CD4-positive, alpha-beta T cell treated with Interleukin-17A for 4 hours (primary cell): ENCODE measurements around the gene PTEN.
"Not testable (repeated sequence)": the region's sequence is repeated elsewhere in the genome, so short reads cannot be mapped to it uniquely, and the experiment has no call there.

Source experiments
- DNase-seq: peaks from one replicate; pipeline ENCODE4 v3.0.0-alpha.2; 2020; ENCODE audit warnings: mixed read lengths

Gene PTEN

DNA sequence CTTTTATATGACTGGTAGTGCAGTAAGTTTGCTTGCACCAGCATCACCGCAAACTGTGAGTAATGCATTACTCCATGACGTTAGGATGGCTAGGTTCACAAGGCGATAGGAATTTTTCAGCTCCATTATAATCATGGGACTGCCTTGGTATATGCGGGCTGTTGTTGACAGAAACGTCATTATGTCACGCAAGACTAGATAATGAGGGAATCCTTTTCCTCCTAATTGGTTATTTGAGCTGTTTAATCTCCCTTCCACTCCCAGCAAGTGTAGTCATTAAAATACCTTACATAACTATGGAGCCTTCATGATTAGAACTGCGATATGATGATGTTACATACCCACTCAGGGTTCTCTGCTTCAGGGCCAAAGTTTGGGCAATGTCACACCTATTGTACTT lies 17.4 kb upstream of the PTEN start:
- no peak for DNase-seq

DNA sequence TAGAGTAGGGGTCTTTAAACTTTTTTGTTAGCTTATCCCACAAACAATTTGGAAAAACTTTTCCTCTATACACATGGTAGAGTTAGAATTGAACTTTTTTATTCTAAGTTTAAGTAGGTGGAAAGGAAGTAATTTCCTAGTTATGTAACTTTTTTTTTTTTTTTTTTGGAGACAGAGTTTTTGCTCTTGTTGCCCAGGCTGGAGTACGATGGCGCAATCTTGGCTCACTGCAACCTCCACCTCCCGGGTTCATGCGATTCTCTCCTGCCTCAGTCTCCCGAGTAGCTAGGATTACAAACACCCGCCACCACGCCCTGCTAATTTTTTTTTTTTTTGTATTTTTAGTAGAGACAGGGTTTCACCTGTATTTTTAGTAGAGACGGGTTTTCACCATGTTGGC lies 16.7 kb upstream of the PTEN start:
- not testable (repeated sequence) for DNase-seq

DNA sequence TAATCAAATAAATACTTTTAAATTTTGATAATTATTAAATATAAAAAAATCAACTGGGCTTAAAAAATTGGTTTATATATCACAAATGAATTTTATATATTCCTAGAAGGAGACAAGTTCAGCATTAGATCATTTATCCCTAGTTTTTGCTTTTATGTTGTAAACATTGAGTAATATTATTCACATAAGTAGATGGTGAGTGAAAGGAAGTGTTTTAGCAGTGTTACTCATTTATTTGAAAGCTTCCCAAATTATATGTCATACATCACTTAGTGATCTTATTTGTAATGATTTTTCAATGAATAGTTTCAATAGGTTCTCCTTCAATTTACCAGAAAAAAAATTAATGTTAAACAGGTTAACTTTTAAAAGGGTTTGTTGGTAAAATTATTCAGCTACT lies 15.9 kb upstream of the PTEN start:
- DNase-seq: no peak

DNA sequence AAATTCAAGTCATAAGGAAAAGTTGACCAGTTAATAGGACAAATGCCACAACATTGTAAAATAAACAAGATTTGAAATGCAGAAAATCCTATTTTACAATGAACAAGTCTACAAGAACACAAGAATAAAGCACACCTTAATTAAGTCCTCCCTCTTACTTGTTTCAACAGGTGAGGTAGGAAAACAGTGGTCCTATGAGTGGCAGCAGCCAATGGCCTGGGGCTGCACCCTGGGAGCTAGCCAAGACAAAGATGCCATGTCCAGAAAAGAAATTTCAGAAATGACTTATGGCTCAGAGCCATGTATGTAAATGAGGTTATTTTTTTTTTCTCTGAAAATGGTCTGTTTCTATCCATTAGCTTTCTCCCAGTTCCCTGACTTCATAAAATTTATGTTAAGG lies 14.4 kb upstream of the PTEN start:
- no peak for DNase-seq

DNA sequence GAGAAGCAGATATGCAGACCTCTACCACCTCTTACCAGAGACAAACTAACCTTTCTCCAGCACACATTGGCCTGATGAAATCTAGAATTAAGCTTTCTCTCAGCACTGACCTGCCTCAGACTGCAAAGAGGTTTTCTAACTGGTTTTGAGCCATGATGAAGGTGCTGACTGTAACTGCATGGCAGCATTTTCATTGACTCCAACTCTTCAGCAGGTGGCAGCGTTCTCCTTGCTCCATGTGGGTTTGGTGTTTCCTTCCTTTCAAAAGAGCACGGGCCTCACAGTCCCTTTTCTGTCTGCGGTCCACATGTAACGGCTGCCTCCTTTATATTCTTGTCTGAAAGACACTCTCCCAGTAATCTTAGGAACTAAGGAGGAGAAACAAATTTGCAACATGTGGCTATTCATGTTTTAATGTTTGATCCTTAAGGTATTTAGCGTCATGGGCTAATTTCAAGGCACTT lies 12.7 kb upstream of the PTEN start:
- peak; percentile 68 for DNase-seq

DNA sequence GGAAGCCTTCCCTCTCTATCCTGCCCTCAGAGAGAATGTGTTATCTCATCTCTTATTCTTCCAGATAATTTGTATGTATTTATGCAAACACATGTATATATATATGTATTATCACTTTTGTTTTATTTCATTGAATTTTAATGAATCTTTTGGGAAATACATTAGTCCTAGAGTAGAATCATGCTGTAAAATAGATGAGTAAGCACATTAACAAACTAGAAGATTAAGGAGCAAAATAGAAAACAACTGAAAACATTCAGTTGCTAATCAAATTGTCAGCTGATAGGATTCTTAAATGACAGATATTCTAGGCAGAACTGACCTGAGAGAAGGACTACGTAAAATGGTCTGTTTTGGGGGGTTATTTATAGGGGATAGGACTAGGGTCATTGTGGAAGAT lies 11.3 kb upstream of the PTEN start:
- DNase-seq: no peak

DNA sequence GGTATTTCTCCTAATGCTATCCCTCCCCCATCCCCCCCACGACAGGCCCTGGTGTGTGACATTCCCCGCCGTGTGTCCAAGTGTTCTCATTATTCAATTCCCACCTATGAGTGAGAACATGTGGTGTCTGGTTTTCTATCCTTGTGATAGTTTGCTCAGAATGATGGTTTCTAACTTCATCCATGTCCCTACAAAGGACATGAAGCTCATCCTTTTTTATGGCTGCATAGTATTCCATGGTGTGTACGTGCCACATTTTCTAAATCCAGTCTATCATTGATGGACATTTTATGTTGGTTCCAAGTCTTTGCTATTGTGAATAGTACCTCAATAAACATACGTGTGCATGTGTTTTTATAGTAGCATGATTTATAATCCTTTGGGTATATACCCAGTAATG lies 8.2 kb upstream of the PTEN start:
- DNase-seq: not testable (repeated sequence)

DNA sequence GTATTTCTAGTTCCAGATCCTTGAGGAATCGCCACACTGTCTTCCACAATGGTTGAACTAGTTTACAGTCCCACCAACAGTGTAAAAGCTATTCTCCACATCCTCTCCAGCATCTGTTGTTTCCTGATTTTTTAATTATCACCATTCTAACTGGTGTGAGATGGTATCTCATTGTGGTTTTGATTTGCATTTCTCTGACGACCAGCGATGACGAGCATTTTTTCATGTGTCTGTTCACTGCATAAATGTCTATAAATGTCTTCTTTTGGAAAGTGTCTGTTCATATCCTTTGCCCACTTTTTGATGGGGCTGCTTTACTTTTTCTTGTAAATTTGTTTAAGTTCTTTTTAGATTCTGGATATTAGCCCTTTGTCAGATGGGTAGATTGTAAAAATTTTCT lies 7.8 kb upstream of the PTEN start:
- not testable (repeated sequence) for DNase-seq

DNA sequence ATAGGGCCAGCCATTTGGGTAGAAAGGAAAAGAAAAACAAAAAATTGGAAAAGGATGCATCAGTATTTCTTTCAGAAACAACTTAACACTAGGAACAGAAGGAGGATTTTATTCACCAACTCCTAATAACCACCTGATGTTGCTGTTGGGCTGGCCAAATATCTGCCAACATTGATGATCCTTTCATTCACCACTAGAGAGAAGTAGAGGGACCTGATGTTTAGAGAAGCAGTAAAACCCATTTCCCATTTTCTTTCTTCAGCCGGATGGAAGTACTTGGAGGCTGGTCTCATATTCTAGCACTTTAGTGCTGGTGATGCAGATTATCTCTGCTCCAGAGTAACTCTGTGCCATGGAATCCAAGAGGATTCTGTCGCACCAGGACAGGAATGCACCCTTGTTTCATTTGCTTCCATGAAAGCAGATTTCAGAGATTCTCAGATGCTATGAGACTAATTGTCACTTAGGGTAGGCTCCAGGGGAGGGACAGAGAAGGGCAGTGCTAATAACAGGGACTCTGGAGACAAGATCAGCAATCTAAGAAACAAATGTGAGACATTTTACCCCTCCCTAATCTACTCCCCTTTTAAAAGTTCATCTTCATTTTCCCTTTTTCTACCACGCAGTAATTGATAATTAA lies 3.1 kb upstream of the PTEN start:
- peak; percentile 49 for DNase-seq

DNA sequence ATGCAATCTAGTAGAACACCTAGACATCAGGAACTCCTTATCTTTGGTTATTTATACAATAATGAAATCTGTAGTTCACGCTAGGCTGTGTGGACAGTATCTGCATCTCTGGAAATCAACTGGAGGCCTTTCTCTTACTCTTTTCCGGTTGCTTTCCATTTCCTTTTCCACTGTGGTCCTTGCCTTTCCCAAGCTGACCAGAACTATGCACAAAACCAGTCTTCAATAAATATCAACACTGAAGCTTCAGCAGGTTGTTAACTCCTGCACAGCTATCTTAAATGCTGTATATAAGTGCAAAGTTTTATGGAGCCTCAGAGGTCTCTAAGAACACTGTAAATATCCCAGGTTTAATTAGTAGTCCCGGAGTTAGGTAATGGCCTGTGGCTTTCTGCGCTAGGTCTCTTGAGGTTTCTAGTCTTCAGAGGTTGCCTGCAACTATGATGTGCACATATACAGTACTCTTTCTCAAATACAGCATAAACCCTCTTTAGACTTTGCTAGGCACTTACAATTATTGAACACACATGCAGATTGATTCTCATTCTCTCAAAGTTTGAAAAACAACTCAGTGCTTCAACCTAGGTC lies 2.5 kb upstream of the PTEN start:
- no peak for DNase-seq

DNA sequence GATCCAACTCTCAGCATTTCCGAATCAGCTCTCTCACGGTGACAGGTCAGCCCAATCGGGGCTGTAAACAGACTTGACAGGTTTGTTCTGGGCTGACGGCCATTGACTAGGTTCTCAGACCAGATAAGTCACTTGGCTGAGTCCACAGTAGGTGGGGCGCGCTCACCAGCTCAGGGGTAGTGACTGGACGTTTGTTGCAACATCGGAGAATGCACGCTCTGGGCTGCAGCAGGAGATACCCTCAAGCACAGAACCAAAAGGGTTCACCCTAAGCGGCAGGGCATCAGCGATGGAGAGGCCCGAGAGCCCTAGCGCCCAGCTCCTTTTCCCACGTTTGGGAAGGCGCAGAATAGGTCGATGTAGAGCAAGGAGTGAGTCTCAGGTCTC lies 1.9 kb upstream of the PTEN start:
- no peak for DNase-seq

DNA sequence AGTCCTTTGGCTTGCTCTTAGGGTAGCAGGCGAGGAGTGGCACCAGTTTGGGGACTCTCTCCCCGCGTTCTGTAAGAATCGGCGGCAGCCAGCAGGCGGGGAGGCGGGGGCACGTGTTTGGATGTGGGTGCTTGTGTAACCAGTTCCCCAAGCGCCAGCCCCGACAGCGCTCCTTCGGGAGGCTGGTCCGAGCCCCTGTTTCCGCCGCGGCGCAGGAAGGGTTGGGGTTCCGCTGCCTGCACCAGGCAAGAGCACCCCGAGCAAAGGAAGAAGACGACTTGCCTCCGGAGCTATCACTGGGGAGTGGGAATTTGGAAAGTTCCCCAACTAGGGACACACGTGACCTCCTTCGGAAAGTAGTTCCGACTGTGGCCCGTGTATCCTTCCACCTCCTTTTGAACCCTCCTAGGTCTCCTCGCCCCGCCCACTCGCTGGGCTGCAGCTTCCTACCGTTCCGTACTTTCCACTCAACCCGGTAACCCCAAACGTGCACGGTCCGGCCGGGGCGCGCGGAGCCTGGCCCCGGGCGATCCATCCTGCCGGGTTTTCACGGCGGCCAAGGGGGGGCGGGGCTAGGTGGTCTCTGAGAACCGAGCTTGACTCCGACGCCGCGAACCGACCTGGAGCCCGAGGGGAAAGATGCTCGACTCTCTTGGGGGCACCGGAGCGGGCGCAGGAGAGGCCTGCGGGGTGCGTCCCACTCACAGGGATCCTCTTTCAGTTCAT lies 1.3 kb upstream of the PTEN start:
- DNase-seq: peak; percentile 96

DNA sequence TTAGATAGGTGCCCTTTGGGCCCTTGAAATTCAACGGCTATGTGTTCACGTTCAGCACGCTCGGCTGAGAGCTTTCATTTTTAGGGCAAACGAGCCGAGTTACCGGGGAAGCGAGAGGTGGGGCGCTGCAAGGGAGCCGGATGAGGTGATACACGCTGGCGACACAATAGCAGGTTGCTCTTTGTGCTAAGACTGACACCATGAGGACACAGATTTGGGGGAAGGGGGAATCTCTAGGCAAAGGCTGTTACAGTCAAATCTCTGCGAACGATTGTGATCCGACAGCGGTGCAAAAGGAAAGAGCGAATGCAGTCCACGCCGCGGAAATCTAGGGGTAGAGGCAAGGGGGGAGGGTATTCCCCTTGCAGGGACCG lies 759 bp upstream of the PTEN start:
- peak; percentile 77 for DNase-seq

DNA sequence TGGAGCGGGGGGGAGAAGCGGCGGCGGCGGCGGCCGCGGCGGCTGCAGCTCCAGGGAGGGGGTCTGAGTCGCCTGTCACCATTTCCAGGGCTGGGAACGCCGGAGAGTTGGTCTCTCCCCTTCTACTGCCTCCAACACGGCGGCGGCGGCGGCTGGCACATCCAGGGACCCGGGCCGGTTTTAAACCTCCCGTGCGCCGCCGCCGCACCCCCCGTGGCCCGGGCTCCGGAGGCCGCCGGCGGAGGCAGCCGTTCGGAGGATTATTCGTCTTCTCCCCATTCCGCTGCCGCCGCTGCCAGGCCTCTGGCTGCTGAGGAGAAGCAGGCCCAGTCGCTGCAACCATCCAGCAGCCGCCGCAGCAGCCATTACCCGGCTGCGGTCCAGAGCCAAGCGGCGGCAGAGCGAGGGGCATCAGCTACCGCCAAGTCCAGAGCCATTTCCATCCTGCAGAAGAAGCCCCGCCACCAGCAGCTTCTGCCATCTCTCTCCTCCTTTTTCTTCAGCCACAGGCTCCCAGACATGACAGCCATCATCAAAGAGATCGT lies 598 bp downstream of the PTEN start:
- peak; percentile 40 for DNase-seq

DNA sequence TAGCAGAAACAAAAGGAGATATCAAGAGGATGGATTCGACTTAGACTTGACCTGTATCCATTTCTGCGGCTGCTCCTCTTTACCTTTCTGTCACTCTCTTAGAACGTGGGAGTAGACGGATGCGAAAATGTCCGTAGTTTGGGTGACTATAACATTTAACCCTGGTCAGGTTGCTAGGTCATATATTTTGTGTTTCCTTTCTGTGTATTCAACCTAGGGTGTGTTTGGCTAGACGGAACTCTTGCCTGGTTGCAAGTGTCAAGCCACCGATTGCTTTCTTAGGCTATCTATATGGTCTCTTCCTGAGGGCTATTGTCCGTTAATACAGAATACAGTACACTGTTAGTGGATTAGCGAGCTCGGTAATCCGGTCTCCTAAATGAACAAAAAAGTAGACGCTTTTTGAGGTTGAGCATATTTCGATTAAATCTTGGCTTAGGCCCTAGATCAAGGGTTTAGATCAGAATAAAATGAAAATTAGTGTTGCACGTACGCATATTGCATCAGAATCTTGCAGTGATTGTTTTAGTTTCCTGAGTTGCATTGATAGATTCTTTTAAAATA lies 1.2 kb downstream of the PTEN start:
- DNase-seq: no peak

DNA sequence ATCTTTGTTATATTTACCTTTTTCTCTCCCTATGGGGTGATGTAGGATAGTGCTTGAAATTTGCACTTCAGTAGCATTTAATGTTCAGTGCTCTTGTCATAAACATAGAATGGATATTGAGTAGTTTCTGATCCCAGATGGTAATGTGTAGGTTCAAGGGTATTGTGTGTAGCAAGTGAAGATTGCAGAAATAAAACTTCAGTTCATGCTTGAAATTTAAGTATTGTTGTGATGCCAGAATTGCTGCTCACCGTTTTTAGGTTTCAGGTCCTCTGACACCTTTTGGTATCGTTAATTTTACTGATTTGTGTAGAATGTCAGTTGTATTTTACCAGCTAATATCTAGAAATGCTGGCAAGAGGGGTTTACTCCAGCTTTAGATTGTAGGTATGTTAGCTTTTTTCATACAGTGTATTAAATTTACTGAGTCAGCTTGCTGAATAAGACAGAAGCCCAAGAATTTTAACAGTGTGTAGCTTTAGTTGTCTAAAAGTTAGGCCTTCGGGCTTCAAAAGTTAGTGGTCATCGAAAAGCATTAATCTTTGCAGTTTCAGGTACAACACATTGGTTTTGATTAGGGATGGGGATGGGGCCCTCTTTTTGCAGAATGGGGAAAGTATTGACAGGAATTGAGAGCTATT lies 1.9 kb downstream of the PTEN start:
- DNase-seq: no peak

DNA sequence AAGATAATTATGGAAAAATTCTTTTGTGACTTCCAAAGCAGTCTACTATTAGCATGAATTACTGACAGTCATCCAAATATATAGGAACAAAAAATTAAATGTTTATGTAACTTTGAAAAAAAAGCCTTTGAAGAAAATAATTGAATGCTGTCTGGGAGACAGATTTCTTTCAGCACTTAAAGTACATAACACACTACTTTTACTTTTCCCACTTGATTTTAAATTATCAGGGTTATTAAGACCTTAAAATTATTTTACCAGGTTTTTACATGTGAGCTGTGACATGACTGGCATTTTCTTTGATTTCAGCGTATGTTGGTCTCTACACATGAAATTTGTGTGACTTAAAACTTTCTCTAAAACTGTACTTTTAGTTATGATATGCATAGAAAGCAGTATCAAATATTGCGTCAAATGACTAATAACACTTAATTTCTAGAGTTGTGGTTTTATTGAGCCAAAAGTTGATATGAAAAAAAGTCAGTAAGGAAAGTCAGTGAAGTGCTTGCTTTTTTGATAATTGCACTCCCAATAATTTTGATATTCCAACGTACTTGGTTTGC lies 3.1 kb downstream of the PTEN start:
- no peak for DNase-seq

DNA sequence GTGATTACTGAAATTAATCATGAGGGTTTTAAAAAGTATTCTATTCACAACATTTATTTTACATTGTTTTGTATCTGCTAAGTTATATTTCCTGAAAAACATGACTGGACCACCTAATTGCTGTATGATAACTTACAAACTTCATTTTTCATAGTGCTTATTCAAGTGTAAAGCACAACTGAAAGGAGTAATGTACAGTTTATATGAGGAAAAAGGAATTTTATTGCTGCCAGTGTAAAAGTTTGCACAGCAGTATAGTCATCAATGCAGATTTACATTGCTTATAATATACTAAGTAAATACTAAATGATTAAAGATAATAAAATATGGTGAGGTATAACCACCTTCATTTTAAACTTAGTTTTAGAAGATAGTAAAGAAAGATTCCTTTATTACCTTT lies 4.0 kb downstream of the PTEN start:
- no peak for DNase-seq

DNA sequence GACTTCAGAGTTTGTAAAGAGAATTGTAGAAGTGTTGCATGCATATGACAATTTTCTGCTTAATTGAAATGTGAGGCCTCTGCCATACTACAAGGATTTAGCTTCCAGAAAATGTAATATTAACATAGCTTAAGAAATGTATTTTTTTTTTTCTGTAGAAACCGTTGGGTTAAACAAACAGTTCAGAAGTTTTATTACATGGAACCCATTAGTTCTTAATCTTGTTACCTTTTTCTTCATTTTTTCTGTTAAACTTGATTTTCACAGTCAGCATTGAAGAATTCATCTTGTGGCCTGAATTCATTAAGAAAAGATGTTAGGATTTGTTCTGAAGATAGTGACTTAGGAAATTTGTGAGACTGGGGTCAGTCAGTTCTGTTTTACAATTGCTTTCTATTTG lies 4.9 kb downstream of the PTEN start:
- no peak for DNase-seq

DNA sequence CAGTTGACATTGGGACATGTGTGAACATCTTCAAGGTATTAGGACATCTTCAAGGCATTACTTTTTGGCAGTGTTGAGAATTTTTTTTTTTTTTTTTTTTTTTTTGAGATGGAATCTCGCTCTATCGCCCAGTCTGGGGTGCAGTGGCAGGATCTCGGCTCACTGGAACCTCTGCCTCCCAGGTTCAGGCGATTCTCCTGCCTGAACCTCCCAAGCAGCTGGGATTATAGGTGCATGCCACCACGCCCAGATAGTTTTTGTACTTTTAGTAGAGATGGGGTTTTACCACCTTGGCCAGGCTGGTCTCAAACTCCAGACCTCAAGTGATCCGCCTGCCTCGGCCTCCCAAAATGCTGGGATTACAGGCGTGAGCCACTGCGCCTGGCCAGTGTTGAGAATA lies 5.7 kb downstream of the PTEN start:
- not testable (repeated sequence) for DNase-seq

DNA sequence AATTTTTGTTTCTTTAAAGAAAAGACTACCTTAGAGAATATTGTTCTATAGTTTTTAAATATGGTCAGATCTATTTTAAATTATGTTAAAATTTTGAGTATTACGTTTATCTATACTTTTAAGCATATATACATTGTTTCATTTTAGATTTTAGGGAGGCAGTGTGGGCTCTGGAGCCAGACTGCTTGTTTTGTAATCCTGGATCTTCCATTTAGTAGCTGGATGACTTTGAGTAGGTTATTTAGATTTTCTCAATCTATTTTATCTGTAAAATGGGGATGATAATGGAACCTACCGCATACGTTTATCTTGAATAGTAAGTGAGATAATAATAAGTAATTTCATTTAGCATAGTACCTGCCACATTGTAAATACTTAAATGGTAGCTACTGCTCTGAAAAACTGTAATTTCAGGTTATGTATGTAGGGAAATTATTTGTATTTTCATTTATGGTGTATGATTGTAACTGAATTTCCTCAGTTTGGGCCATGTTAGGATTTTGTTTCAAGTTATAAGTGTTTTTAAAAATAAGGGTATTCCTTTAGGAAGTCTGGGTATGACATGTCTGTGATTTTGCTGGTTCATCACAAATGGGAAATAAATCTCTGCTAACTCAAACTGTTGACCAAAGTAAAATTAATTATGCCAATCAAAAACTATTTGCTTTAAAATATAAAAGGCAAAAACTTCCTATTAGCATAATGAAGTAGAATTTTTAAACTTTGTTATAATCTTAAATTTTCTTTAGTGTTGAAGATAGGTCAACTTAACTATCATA lies 6.5 kb downstream of the PTEN start:
- DNase-seq: no peak

DNA sequence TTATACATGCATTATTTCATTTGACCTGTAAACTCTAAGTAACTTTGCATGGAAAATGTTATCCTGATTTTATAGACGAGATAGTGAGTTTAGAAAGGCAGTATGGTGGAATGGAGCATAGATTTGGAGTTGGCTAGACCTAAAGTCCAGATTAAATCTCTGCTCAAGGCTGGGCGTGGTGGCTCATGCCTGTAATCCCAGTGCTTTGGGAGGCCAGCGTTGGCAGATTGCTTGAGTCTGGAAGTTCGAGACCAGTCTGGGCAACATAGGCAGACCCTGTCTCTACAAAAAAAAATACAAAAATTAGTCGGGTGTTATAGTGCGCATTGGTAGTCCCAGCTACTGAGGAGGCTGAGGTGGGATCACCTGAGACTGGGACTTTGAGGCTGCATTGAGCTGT lies 9.4 kb downstream of the PTEN start:
- DNase-seq: no peak
